Adrenal gland (tissue), 5 donors: ENCODE results near the gene LRRTM4.

ENCODE experiments used
- POLR2A ChIP-seq, 2 donors: fragments of 450-650 bp; IDR thresholded peaks; one replicate each; pipeline ENCODE4 v1.6.1; 2017; ENCODE audit warnings: antibody characterized with exemption in 2 of 2, mild to moderate bottlenecking in 2 of 2, moderate library complexity in 1 of 2
- TF ChIP-seq, protein P1 (sequence below), 6 experiments: fragments of 450-650 bp in 4 of 6; fragments of 200-600 bp in 2 of 6; sonication (generic) in 1 of 6; IDR thresholded peaks; 1 replicate in 5 of 6; 2 replicates in 1 of 6; pipeline versions ENCODE4 v1.5.1 to v1.8.0; 2016 to 2021; ENCODE audit warnings: antibody characterized with exemption in 6 of 6, mild to moderate bottlenecking in 2 of 6, moderate library complexity in 1 of 6
- donor health status: DM: no; HTN: no; CAD: no.

DNA sequence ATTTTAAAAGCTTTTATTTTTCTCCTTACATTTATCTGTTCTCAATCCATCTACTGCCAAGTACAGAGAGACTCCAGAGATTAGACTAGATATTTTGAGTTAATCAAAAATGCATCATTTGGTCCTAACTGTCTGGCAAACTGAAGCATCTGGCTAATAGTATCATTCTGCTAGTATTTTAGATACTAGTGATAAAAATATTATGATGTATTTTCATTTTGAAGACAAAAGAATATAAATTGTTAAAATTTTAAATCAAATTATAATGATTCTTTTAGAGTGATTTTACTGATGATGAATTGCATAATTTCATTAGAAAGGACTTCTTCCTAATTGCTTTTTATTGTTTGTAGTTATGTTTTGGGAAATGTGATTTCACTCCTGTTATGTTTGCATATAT is 584.0 kb downstream of the LRRTM4 start:
- TF ChIP-seq, protein P1, sequence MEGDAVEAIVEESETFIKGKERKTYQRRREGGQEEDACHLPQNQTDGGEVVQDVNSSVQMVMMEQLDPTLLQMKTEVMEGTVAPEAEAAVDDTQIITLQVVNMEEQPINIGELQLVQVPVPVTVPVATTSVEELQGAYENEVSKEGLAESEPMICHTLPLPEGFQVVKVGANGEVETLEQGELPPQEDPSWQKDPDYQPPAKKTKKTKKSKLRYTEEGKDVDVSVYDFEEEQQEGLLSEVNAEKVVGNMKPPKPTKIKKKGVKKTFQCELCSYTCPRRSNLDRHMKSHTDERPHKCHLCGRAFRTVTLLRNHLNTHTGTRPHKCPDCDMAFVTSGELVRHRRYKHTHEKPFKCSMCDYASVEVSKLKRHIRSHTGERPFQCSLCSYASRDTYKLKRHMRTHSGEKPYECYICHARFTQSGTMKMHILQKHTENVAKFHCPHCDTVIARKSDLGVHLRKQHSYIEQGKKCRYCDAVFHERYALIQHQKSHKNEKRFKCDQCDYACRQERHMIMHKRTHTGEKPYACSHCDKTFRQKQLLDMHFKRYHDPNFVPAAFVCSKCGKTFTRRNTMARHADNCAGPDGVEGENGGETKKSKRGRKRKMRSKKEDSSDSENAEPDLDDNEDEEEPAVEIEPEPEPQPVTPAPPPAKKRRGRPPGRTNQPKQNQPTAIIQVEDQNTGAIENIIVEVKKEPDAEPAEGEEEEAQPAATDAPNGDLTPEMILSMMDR (IDR thresholded peaks at IDR 0.05): no peak
- no peak for TF ChIP-seq POLR2A (IDR thresholded peaks at IDR 0.05)
